ENCODE measurements around the gene FOXO3.

FOXO3 gene

DNA sequence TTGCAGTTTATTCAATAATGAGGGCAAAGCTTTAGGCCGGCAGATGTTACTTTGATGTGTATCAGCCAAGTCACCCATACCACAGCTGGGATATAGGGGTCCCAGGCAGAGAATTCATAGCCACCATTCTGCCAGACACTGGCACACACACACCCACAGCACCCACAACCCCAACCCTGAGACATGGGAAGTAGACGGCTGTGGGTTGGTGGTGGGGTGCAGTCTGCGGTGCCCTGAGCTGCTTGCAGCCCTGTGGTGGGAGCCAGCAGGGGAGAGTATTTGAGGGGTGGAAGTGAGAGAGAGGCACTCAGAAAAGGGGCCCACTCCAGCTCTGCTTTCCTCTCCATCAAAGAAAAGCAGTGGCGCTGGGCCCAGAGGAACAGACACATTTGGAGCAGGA, 125.3 kb downstream of the FOXO3 start:
- no peak for DNase-seq (ENCODE audit: low read depth)

DNA sequence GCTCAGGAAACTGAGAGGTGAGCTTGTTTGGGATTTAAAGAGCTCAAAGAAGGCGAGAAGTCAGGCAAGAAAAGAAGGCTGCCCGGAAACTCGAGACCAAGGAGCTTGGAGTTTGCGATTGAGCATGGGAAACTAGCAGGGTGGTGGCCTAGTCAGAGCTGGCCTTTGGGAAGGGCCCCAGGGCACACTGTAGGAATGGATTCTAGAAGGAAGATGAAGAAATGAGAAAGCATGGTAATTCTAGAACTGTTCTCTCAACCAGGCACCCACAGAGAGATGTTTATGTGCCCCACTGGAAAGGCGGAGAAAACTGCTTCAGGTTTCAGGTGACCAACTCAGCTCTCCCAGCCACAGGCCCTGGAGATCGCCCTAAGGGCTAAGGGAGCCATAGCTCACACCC, 126.2 kb downstream of the FOXO3 start:
- no peak for DNase-seq (ENCODE audit: low read depth)

DNA sequence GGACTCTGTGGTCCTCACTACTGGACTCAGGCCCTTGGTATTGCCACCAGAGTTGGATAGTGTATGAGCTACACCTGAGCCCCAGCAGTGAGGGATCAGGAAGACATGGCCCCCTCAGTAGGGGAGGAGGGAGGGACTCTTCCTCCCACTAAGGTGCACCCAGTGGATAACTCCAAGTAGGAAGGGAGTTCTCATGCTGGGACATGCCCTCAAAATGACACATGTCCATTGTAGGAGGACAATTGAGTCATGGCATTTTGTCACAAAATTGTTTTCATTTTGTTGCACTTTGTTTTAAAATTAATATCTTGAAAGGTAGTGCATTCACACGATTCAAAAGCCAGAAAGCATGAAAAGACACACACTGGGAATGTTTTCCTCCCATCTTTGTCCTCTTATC, 127.2 kb downstream of the FOXO3 start:
- DNase-seq (ENCODE audit: low read depth) = no peak

DNA sequence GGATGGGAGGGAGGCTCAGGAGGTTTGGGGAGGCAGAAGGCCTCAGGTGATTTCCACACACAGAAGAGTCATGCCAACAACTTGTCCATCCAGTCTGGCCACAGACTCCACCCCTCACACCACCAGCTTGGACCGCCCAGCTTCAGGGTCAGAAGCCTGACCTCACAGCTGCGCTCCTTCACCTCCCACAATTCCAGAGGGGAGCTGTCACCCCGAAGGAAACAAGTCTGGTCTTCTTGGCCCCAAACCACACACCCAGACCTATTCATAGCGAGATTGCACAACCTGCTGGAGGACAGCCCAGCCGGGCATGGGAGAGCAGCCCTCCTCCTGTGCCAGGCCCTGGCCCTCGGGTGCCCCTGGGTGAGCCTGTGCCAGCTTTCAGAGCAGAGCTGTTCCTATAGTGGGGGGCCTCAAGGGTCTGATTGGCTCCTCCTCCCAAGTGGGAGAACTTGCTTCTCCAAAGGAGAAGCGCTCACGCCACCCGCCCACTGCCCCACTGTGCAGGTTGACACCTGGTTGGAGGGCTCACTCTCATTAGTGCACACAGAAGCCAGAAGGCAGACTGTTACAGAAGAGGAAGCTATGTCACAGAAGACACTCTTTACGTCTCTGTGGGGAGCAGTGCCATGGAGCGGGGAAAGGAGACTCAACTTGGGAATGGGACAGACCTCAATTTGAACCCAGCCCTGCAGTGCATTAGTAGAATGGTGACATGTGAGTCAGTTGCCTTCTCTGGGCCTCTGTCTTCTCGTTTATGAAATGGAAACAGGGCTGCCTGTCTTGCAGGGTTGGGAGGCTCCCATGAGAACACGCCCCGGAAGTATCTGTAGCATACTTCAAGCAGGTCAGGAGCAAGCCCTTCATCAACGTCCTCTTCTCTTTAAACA, 128.8 kb downstream of the FOXO3 start:
- no peak for DNase-seq (ENCODE audit: low read depth)

DNA sequence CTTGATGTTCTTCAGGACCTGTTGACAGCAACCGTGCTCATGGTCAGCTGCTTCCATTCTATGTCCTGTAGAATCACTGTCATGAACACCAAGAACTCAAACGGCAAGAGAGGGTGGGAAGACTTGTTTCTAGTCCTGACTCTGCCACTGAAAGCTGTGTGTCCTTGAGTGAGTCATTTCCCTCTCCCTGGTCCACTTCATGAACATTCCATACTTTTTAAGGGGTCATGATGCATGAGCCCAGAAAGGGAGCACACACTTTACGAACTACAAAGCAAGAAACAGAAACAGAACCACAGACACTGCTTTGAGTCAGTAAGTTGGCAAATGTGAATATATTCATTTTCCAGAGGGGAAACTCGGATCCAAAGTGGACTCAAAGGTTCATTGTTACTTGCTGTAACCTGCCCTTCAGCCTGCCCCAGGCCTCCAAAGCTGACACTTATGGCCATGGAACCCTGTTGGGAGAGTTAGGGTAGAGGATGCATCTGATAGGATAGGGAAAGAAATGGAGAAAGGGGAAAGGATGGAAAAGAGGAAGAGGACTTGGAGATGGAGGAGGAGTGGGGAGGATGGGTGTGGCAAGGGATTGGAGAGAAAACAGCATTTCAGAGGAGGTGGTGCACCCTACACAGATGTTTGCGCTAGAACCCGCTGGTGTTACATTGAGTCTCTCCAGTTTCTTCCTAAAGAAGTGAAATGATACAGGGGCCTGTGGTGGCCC, 129.8 kb downstream of the FOXO3 start:
- DNase-seq (ENCODE audit: low read depth) = no peak

- DNase-seq (ENCODE audit: low read depth) = no peak
These were observed 132.9 kb downstream of the FOXO3 start for GRCh38 chr6:108693430-108694154.

- DNase-seq (ENCODE audit: low read depth) = no peak
These were observed 134.1 kb downstream of the FOXO3 start for GRCh38 chr6:108694816-108695215.

- no peak for DNase-seq (ENCODE audit: low read depth)
These were observed 136.9 kb downstream of the FOXO3 start for GRCh38 chr6:108697561-108698161.

DNA sequence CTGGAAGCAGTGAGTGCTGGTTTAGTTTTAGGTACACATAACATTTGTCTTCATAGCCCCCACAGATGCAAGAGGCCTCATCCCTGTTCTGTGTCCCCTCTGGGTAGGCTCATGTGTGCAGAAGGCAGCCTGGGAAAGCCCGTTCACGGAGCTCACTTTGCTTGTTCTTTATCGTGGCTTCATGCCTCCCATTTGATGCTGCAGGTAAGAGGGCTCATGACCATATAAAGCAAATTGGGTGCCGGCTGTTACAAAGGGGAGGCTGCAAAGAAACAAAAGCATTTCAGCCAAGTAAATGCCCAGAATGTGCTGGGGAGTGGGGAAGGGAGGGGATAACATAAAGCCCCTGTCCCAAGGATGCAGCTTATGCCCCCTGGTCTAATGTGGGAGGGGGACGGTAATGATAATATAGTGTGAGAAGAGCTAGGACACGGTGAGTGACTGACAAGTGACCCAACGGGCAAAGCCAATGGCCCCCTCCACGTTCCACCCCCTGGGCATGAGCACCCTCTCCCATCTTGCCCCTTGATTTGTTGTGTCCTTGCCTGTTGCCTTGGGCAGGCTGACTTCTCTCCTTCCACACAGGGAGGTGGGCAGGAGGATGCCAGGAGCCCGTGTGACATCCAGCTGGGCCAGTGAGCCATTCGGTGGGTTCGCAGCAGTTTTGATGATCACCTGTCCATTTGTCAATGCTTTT, 138.0 kb downstream of the FOXO3 start:
- DNase-seq (ENCODE audit: low read depth) = no peak

DNA sequence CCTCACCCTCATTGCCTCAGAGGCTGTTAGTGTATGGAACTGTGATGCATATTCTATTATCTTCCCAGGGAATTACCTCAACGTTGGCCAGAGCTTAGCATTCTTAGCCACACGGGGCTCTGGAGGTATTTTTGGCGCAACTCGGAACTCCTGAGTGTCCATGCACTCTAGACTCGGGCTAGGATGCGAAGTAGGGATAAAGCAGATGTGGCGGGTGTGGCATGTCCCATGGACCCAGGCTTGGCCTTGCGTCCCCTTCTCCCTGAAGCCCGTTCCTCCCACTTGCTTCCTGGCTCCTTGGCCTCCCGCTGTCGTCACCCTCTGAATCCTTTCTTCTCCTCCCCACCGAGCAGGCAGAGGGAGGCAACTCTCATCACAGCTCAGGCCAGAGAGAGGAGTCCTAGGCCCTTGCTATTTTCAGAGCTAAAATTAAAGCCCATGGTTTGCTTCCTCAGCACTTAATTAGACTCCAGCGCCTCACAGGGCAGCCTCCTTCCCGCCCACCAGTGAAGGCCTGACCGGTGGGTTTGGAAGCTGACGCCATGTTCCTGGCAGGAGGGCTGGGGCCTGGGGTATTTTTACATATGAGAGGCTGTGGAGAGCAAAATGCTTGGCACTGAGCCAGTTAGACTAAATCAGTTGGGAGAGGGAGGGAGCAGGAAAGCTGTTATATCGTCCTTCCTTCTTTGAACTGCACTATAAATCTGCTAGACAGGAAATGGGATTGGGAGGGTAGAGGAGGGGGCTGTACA, 138.7 kb downstream of the FOXO3 start:
- DNase-seq (ENCODE audit: low read depth) = no peak

DNA sequence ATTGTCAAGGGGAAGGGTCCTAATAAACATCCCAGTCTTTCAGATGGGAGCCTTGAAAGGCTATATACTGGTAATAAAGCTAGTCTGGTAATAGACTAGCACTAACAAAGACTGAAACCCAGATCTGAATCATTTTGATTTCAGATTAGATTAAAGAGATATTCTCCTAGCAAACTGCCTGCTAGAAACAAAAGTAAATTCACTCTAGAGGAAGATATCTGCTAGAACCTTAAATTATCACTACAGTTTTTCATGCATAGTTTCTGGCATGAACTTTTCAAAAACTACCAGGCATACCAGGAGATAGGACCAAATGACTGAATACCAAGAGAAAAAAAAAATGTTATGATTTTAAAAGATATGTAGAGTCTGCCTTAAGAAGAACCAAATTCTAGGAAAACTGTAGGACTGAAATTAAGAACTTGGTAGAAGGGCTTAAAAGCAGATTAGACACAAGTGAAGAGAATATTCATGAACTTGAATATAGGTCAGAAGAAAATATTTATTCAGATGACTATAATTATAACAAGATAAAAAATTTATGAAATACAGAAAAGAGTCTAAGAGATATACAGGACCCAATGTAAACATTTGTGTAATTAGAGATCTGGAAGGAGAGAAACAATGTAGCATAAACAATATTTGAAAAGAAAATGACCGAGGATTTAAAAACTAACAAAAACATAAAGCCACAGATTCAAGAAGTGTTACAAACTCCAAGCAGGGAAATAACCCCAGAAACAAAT, 141.6 kb downstream of the FOXO3 start:
- no peak for DNase-seq (ENCODE audit: low read depth)

DNA sequence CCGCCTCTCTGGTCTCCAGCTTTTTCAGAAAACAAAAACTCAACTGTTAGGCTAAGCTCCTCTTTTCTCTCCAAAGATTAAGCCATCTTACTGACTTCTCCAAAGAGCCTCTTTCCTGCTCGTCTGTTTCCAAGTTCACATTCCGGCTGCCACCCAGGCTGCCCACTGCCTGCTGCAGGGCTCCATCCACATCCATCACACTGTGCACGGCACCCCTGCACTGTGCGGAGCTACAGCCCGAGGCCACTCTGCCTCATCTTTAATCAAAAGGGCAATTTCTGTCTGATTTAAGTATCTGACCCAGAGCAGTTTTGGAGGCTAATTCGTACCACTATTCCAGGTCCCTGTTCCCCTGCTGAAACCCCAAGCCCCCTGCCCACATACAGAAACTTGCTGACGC, 145.9 kb downstream of the FOXO3 start:
- no peak for DNase-seq (ENCODE audit: low read depth)

- DNase-seq (ENCODE audit: low read depth) = no peak
These were observed 146.7 kb downstream of the FOXO3 start for GRCh38 chr6:108707328-108707976.

GRCh38 chr6:108710030-108710429, 149.3 kb downstream of the FOXO3 start:
- DNase-seq (ENCODE audit: low read depth) = no peak

DNA sequence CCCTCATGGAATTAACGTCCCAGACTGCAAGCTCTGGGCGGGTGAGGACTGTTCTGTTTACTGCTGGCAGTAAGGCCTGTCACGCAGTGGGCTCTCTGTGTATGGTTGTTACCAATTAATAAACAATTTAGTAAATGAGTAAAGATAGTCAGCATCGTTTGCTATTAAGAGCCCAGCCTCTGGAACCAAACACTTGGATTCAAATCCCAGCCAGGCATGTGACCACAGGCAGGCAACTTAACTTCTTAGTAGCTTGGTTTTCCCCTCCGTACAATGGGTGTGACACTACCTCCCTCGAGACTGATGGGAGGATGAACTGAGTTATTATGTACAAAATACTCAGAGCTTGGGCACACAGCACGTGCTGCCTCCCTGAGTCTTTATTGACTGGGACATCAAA, 149.8 kb downstream of the FOXO3 start:
- no peak for DNase-seq (ENCODE audit: low read depth)

- DNase-seq (ENCODE audit: low read depth) = no peak
These were observed 150.4 kb downstream of the FOXO3 start for GRCh38 chr6:108711071-108711470.

DNA sequence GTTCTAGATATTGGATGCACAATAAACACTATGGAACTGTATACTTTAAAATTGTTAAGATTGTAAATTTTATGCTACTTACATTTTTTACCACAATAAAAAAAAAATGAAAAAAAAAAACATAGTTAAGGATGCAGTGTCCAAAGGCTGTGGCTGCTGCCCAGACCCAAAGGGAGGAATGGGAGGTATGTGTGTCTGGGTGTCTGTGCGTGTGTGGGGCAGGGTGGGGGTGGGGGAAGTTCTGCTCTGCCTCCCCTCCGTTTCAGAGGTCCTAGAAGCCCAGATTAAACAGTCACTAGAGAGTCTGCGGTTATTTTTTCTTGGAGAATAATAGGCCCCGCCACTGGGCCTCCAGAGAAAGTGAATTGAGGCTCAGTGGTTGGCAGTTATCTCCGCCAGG, 151.1 kb downstream of the FOXO3 start:
- no peak for DNase-seq (ENCODE audit: low read depth)

GRCh38 chr6:108712946-108713345, 152.2 kb downstream of the FOXO3 start:
- DNase-seq (ENCODE audit: low read depth) = no peak

DNA sequence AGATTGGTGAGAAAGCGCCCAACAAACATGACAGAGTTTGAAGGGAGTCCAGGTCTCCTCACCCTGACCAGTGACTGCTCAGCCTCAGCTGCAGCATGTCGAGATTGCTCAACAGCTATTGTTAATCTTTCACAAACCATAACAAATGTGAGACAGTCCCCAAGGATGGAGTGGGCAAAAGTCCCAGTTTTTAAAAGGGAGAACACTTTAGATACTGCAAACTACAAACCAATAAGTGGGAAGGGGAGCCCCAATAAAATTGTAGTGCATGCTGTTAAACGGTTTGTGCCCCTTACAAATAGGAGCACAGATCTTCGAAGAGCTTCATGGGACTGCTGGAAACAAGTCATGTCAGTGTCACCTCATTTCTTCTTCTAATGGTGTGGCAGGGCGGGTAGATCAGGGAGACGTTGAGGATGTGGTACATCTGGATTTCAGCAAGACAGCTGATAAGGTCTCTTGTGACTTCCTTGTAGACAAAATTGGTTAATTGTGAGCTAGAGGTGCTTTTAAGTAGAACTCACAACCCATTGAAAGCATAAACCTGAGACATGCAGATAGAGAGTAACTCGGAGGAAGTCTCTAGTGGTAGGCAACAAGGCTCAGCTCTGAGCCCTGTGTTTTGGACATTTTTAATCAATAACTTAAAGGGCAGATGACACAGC, 153.5 kb downstream of the FOXO3 start:
- DNase-seq (ENCODE audit: low read depth) = no peak
